Raji (cell line): ENCODE measurements around the gene FAM168A.

ENCODE experiments used
- POLR2A ChIP-seq: IDR thresholded peaks from 2 replicates; pipeline ENCODE4 v1.6.1; 2011; ENCODE audit warnings: low read depth, low read length, control low read depth; ENCODE audit not compliant: insufficient read depth

FAM168A gene

DNA sequence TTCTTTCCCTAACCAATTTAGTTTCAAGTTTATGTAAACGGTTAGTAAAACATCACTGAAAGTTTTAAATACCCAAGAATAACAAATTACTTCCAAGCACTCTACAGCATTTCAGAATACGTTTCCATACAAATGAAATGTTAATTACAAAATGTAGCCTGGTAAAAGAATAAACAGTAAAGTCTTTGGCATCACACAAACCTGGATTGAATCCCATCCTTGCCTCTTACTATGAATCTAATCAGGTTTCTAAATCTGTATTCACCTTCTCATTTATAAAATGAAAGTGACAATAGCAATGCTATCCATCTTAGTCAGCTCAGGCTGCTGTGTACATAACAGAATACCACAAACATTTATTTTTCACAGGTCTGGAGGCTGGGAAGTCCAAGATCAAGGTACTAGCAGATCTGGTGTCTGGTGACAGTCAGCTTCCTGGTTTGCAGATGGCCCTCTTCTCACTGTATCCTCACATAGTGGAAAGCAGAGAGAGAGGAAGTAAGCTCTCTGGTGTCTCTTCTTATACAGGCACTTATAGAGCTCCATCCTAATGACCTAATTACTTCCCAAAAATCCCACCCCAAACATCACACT lies 19.2 kb downstream of the FAM168A start:
- TF ChIP-seq POLR2A: no peak

DNA sequence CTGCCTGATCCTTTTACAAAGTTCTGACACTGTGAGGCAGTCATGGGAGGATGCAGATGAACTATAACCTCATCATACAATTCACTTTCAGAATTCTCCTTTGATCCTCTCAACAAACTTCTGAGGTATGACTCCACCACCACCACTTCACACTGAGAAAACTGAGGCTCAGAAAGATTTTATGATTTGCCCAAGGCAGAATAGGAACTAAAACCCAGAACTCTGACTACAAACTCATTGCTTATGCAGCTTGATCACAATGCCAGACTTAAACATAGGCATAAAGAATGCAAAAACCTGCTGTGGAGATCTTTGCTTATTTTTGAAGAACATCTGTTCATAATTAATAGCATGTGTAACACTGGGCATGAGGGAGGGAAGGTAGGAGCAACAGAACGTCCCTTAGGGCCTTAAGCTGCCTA lies 20.4 kb downstream of the FAM168A start:
- no peak for TF ChIP-seq POLR2A

DNA sequence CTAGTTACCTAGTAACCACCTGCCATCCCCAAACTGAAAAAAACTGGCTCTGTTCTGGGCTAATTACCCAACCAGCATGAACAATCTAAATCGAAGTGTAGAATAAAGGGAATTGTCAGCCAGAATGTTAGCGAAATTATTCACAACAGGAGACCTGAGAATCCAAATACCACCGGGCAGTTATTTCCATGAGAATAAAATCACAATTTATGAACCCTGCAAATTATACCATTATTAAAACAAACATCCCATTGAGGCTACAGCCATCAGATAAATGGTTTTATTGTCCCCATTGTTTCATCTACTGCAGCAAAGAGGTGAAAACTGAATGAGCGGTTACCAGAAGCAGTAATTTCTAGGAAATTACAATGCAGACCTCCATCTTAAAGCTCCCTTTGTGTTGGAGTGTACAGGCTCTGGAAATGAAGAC lies 21.7 kb downstream of the FAM168A start:
- no peak for TF ChIP-seq POLR2A

DNA sequence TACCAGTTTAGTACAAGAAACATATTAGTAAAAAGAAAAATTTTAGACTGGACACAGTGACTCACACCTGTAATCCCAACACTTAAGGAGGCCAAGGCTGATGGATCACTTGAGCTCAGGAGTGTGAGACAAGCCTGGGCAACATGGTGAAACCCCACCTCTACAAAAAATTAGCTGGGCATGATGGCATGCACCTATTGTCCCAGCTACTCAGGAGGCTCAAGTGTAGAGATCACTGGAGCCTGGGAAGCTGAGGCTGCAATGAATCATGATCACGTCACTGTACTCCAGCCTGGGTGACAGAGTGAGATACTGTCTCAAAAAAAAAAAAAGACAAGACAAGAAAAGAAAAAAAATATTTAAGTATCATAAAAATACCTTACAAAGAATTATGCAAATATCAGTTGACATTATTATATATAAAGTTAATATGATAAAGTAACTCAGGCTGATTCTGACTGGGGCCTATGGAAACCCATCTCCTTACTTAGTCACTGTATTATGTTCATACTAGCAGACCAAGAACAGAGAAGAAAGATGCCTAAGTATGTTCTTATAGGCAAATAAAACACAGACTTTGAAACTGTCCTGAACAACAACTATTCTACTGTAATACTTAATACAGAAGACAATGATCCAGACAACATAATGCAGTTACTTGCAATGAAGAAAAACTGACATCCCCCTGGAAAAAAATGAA lies 27.3 kb downstream of the FAM168A start:
- no peak for TF ChIP-seq POLR2A

DNA sequence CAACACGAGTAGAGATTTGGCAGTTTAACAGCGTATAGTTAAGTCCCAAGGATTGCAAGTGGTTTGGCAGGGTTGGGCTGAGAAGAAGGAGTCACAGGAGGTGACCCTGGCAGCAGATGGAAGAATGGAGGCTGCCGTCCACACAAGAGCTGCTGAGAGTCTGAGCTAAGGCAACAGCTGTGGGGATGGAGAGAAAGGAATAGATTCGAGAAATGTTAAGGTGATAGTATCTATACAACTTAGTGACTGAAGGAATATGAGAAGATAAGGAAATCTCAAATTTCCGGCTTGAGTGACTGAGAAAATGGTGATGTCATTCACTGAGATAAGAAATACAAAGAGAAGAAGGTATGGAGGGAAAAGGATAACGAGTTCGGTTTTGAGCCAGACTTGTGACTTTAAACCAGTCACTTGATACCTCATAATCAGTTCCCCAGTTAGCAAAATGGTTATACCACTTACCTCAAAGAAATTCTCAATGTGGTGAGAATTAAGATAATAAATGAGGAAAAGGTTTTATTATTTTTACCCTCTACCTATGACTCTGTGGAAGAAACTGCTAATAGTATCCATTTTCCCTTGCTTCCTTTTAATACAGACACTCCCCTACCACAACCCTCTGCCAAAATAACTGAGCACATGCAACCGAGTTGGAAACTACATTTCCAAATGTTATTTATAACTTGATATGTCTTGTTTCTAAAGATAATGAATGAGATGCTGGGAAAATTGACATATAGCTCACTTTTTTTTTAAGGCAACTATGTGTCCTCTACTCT lies 30.7 kb downstream of the FAM168A start:
- TF ChIP-seq POLR2A: no peak

DNA sequence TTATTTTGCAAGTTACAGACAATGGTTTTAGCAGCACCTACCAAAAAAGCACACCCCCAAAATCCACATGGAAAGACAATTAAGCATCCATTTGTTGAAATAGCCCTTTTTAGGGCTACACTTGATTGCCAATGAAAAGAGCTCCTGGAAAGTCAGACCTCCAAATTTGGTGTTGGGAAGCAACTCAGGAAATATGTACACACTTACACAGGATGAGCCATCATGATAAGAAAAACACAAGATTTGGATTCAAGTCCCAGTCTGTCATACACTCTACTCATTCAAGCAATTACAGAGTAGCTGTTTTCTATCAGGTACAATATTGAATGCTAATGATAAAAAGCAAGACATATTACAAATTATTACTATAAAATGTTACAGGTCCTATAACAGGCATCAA lies 31.5 kb downstream of the FAM168A start:
- TF ChIP-seq POLR2A: no peak

DNA sequence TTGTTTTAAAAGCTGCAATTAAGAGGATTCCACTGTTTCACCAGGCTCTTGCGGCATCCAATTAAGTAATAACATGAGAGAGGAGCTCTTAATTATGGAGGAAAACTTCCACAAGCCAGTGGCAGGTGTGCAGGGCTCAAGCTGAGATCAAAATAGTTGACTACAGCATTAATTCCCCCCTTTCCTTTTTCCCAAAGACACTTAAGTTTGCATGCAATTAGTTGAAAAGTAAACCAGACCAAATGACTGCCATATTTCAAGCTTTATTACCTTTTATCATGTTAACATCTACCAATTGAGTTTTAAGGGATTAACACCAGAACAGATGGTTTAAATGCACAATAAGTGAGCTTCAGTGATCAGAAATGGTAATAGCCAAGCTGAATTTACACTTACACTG lies 32.1 kb downstream of the FAM168A start:
- TF ChIP-seq POLR2A: no peak

DNA sequence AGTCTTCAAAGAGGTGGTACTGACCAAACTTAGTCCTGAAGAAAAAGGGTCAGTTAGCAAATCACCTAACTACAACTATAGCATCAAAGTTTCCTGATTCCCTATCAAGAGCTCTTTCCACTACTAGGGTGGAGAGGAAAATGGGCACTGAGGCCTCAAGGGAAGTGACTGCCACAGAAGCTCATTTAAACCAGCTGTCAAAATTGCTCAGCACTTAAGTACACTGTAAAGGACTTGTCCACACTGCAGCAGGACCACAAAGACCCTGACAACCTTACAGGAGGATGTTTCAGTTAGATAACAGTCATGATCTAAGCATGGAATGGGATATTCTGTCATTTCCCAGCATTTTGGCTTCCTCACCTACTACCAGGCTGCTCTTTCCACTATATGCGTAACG lies 33.0 kb downstream of the FAM168A start:
- no peak for TF ChIP-seq POLR2A

DNA sequence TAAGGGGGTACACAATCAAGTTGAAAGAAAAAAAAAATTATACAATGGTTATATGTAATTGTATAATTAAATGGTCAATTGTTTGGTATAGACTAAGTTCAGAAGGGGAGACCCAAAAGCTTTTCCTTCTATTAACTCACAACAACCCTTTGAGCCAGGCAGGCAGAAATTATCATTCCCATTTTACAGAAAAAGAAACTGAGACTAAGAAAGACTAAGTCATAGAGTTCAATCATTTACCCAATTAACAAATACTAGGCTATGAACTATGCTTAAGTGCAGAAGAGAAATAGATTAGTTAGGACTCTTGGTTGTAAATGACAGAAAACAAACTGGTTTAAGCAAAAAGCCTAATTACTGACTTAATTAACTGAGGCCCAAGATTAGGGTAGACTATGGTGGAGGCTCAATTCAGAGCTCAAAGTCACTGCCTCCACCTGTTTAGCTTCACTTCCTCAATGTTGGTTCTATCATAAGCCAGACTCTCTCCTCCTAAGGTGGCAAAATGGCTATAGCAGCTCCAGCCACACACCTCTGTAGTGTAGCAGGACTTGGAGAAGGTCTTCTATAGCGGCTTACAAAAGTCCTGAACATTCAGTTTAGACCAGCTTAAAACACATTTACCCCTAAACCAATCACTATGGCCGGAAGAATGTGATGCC lies 34.2 kb downstream of the FAM168A start:
- no peak for TF ChIP-seq POLR2A

DNA sequence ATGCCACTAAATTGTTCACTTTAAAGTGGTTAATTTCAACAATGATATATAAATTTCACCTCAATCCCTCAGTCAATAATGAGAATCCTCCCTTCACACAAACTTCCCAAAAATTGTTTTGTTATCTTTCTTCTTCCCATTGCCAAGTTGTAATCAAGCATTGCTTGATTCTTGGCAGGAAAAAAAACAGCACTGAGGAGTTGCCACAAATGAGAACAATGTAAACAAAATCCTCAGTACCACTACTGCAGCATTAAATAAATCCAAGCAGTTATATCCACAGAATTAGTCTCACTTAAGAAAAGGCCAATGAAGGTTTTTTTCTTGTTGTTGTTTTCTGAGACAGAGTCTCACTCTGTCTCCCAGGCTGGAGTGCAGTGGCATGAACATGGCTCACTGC lies 38.2 kb downstream of the FAM168A start:
- TF ChIP-seq POLR2A: no peak

DNA sequence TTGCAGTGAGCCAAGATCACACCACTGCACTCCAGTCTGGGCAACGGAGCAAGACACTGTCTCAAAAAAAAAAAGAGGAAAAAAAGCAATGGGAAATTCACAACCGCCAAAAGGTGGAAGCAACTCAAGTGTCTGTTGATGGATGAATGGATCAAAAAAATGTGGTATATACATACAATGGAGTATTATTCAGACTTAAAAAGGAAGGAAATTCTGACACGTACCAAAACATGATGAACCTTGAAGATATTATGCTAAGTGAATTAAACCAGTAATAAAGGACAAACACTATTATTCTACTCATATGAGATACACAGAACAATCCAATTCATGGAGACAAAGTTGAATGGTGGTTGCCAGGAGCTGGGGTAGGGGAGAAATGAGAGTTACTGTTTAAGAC lies 40.9 kb downstream of the FAM168A start:
- TF ChIP-seq POLR2A: no peak

DNA sequence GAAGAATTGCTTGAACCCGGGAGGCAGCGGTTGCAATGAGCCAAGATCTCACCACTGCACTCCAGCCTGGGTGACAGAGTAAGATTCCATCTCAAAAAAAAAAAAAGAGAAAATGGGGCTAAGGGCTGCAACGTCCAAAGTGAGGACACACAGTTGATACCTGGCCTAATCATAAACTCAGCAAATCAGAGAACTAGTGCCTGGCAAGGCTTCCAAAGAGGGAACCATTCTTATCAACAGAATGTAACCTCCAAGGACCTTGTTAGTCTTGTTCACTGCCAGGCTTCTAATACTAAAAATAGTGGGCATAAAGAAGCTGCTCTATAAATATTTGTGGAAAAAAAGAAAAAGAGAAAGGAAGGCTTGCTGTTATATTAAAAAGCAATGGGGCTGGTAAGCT lies 42.3 kb downstream of the FAM168A start:
- no peak for TF ChIP-seq POLR2A

DNA sequence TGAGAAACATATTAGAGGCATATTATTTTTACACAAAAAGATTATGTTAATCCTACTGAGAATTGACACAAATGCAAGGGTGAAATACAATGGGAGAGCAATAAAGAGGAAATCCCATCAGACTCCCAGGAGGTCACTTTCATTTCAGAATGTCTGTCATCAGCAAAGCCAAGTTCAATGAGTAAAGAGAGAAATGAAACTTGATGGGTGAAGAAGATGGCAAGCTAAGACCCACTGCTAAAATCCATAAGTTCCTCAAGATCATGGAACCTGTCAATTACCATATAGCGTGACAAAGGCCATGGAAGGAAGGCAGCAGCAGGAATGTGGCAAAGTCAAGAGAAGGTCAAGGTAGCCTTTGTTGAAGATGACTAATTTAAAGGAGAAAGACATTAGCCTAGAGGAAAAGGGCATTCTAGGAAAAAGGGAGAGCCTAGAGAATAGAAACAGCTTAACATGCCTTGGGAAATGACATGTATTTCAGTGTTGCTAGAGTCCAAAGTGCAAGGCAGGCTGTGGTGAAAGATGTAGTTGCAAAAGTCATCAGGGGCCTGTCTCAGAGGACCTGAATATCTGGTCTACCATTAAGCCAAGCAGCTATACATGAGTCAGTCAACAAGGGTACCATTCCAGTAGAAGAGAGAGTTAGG lies 43.1 kb downstream of the FAM168A start:
- TF ChIP-seq POLR2A: no peak

DNA sequence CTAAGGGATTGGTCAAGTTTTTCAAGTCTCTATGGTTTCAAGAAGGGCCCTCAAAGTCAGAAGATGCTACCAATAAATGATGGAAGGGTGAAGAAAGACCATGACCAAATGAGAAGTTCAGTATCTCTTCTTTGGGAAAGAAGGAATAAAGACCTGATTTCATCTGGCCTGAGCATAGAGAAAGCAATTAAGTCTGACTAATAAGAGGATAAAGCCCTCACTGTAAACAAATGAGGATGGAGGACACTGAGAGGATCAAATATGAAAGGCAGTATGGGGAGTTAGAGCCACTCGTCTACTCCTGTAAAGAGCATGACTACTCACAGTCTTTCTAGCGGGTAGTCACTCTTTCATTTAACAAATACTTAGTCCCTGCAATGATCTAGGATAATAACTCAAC lies 44.6 kb downstream of the FAM168A start:
- no peak for TF ChIP-seq POLR2A

DNA sequence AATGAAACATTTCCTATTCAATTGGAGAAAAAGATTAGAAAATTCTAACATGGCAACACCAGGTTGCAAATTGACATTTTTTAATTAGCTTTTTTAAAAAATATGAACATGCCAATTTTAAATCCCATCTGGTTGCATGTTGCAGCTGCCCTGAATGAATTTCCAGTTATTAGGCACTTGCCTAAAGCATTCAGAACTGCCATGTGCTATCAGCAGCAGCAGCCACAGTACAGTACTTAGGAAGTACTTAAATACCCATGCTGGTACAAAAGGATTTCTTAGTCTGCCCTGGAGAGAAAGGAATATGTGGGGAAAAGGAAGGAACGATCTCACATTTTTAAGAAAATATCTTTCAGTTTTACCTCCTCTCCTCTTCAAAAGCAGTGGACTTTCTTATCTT lies 46.2 kb downstream of the FAM168A start:
- no peak for TF ChIP-seq POLR2A
